ENCODE results near the gene SELENON. TPM values are rescaled to one million over a fixed set of nuclear protein-coding genes. Genes with fewer than 3 reads are reported as not detected.

SELENON gene
- total and polyA plus RNA-seq, 9 of the 15 experiments (the other 6 are each of a cell fraction or from before 2014, with no cell fraction given) = 0.43 to 26.7 (median 7.0) TPM

DNA sequence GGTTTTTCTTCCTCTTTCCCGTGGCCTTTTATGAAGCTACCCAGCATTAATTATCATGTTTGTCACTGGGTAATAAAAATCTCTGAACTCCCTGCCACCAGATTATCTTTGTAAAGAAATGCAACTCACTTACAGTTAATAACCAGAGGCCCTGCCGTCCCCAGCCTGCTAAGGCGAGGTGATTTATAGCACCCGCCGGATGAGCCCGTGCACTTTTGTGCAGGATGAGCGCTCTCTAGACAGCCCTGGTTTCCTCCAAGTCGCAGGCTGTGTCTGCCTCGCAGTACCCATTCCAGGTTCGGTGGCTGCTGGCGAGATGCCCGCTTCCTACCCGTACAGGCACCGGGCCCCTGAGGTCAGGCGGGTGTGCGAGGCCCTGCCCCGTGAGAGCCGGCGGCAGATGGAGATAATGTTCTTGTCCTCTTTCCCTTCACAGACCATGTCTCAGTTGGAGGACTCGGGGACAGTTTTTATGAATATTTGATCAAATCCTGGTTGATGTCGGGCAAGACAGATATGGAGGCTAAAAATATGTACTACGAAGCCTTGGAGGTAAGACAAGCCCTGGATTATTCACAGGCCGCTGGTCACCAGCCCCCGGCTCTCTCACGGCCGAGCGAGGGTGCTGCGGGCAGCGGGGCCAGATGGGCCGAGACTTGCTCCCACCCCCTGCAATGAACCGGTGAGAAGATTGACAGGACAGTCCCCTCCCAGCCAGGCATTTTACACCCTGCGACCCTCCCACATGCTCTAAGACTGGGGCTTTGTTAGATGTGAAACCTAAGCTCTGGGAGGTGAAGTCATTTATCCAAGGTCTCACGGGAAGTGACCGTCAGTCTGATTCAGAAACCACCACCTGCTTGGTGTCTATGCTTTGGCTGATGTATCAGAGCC is 28.5 kb upstream of the SELENON start (continued):
- TF ChIP-seq ZNF175 (CRISPR knock-in tag; IDR thresholded peaks at IDR 0.05; ENCODE audit: low read depth) (0 out of 2 replicates have a peak, but pooled peaks have one; percentile 6), ETV1 (tag; conservative IDR thresholded peaks at IDR 0.05; ENCODE audit: low read depth) (peak; percentile 77), BHLHE40 (IDR thresholded peaks at IDR 0.05; ENCODE audit: low read length) (peak; percentile 58; the same call in 1 of the 2 replicates)

DNA sequence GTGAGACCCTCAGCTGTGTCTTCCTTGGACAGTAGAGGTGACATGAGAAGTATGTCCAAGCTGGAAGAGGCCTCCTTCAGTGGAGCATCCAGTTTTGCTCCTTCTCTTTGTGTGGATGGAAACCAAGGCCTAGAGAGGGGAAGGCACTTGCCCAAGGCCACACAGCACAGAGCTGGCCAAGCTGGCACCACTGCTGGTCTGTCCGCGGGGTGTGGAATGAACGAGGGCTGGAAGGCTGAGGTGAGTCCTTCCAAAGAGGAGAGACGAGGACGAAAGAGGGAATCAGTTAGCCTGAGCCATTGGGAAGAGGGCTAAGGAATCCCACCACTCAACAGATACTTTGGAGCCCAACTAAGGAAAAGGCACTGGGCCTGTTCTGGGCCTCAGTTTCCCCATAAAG is 27.8 kb upstream of the SELENON start:
- Histone ChIP-seq H4K20me1 (replicated peaks; ENCODE audit: control insufficient read depth, insufficient read depth, low read length) (peaks cover 7% of the 10 kb centered on the region; the same call in 1 of the 2 replicates), H3K79me2 (ENCODE audit: control insufficient read depth, insufficient read depth, low read length) (no peaks in the 10 kb centered on the region), H3K9ac (ENCODE audit: insufficient read depth in 1 of 2, low read depth in 2 of 2, low read length in 2 of 2) (no peak overlapping the region), H3K9me3 (replicated peaks; ENCODE audit: control insufficient read depth, insufficient read depth, low read depth, low read length) (no peaks in the 10 kb centered on the region; the same call in 1 of the 2 replicates), H3K4me2 (ENCODE audit: insufficient read depth, low read length) (no peak overlapping the region), H2AFZ (ENCODE audit: low read depth, low read length) (no peak overlapping the region), H3K4me3 (no peak overlapping the region), H3K27ac (ENCODE audit: extremely low read depth, low read depth, low read length) (no peak overlapping the region), H3K36me3 (ENCODE audit: control insufficient read depth, insufficient read depth, low read length) (no peaks in the 10 kb centered on the region), H3K9me1 (ENCODE audit: control insufficient read depth, insufficient read depth, low read length) (no peaks in the 10 kb centered on the region), H3K27me3 (ENCODE audit: control insufficient read depth in 2 of 2, insufficient read depth in 2 of 2, low read length in 2 of 2) (peaks cover 4 to 36% of the 10 kb centered on the region in 2 experiments; a peak in 4 of 5 replicates), H3K4me1 (replicated peaks in 1 of 2; ENCODE audit: control insufficient read depth in 2 of 2, insufficient read depth in 2 of 2, low read length in 2 of 2) (peaks cover 0 to 27% of the 10 kb centered on the region in 2 experiments; a peak in 3 of 5 replicates)
- TF ChIP-seq DDX20 (tag; IDR thresholded peaks at IDR 0.05; ENCODE audit: low read depth) (no peak), TEAD1 (CRISPR knock-in tag; IDR thresholded peaks at IDR 0.05) (0 out of 4 replicates have a peak, but pooled peaks of 1 of the 2 experiments have one; percentile 23)
- DNase-seq (ENCODE audit: extremely low read depth in 1 of 4, low spot score in 3 of 4) (no peak), ATAC-seq (no peak), FAIRE-seq (no peak)
- no TSS peak for BruUV-seq (replicated peaks)
- intact Hi-C loops (cut with micrococcal nuclease) (no loop called here), in situ Hi-C loops (cut with MboI) (no loop called here)
- ChIA-PET CTCF (ENCODE audit: low intra/inter-chr PET ratio) (no interaction called here), POLR2A (interaction anchor here (0.8 to 2.1 kb wide), 3 partner anchors 13 to 221 kb away, joined by 3 to 8 read pairs (median 3); no protein-coding TSS in a partner anchor)
- 72% methylated on average over 5 of the region's 5 CpGs for WGBS (ENCODE audit: insufficient coverage, low coverage, missing lambda C conversion rate)

Data from K562 (cell line).